Right ventricle myocardium superior (tissue), 1 donor: Measurements from ENCODE around the gene PXDN. TPM values are rescaled to one million over a fixed set of nuclear protein-coding genes. Genes with fewer than 3 reads are reported as not detected.
"Not testable (repeated sequence)": the region's sequence is repeated elsewhere in the genome, so short reads cannot be mapped to it uniquely, and the experiment has no call there.

Experiments
- ATAC-seq: fragments of 200-7000 bp; cut with Tn5 transposase; one replicate; pipeline ENCODE4 v1.9.1; 2020; ENCODE audit warnings: mild to moderate bottlenecking; ENCODE audit not compliant: poor library complexity
- DNase-seq: peaks from one replicate; pipeline ENCODE4 v3.0.0-alpha.2; 2020
- intact Hi-C: fragments of 100-400 bp; cut with DNase I; formaldehyde crosslinking; loops from one replicate; pipeline ENCODE4 v1.11.2; 2022
- total RNA-seq: library from RNA; stranded (reverse); fragmentation: NEBNext Ultra II Directional; extraction: Animal tissue kit (Norgen Biotek cat#: 25700); gene quantifications from one replicate; pipeline ENCODE4 v1.2.1, GENCODE V29; 2021
- donor health status: DM: no; HTN: yes; CAD: no; lungs with severe emphysema.

PXDN gene
- total RNA-seq, 1 donor from 2014 or later: 15.6 TPM

DNA sequence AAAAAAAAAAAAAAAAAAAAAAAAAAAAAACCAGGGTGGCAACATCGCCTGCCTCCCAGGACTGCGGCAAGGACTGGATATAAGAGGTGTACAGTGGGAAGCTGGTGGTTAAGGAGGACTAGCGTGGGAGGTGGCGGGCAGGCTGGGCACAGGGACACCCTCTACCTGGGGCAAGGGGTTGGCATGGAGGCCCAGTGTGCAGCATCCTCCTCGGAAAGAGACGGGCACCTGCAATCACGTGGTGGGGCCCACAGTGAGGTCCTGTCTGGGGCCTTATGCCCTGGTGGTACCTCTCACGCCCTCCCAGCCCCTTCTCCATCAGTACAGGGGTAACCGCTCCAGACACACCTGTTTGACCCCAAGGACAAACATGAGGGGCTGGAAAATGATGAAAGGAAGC is 27.9 kb downstream of the PXDN start:
- ATAC-seq (no peak), DNase-seq (peak; percentile 35)
- intact Hi-C loops: no loop called here

DNA sequence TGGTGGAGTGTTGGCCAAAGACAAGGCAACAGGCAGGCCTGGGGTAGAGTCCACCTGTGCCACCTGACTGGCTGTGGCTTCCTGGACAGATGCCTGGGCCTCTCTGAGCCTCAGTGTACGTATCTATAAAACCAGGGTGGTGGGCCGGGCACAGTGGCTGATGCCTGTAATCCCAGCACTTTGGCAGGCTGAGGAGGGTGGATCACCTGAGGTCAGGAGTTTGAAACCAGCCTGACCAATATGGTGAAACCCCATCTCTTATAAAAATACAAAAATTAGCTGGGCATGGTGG is 28.4 kb downstream of the PXDN start:
- intact Hi-C loops: not testable (repeated sequence)

DNA sequence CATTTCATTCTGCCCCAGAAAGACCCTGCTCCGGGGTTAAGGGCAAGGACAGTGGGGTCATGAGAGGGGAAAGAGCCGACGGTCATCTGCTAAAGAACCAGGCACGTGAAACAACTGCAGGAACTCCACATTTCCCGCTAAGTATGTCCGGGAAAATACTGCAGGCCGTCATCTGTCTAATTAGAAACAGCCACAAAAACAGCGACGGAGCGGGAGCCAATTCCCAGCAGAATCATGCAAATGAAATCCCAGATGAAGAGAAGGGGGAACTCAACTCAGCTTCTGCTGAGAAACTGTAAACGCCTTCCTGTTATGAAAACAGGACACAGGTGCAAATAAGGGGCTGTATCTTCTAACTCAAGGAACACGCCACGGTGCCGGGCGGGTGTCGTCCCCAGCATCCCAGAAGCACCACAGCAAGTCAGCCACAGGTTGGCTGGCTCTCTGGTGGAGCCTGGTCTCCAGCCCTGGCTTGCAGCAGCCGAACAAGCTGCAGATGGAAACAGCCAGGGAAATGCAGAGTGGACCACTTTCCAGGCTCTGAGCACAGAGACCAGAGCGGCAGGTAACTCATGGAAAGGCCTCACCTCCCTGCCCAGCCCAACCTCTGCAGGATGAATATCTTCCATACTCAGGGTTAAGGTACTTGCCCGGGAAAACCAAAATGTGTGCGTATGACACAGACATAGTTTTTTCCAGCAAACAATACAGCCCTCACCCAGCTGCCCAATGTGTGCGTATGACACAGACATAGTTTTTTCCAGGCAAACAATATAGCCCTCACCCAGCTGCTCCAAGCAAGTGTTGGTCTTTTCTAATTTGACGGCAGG is 28.9 kb downstream of the PXDN start:
- peak; percentile 47 for DNase-seq
- intact Hi-C loops: no loop called here
- peak; percentile 49 for ATAC-seq

More for the DNA sequence above, 28.4 kb downstream of the PXDN start:
- ATAC-seq, DNase-seq: not testable (repeated sequence)

DNA sequence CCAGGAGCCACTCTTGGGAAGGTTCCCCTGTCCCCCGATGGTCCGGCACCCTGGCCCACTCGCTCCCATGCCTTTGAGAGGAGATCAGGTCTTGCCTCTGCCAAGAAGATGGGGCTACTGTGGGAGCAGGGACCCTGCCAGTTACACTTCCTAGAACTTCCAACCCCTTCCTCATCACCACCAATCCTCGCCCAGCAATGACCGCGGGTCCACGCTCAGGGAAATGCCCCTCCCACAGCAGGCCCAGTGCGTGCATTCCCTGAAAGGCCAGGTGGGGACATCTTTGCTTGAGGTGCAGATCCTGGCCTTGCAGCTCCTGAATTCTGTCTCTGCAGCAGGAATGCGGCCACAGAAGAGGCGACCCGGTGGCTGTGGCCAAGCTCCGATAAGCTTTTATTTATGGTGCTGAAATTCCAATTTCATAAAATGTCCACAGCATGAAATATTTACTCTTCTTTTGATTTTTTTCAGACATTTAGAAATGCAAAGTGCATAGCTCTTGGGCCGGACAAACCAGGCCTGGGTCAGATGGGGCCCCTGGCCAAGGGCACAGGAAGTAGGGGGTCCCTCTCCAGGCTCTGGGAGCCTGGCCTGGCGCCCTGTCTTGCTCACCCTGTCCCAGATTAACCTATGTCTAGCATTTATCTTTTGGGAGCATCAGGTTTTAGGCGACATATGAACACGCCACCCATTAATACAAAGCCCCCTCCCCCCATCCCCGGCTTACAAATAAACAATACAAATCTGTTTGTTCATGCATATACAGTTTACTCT is 29.8 kb downstream of the PXDN start:
- DNase-seq: no peak
- intact Hi-C loops: no loop called here
- no peak for ATAC-seq

- intact Hi-C loops: no loop called here
- peak; percentile 32 for DNase-seq
- no peak for ATAC-seq
These were observed 30.5 kb downstream of the PXDN start for GRCh38 chr2:1713839-1714236.

- DNase-seq (no peak), ATAC-seq (no peak)
- intact Hi-C loops: no loop called here
These were observed 31.0 kb downstream of the PXDN start for GRCh38 chr2:1713142-1713838.

DNA sequence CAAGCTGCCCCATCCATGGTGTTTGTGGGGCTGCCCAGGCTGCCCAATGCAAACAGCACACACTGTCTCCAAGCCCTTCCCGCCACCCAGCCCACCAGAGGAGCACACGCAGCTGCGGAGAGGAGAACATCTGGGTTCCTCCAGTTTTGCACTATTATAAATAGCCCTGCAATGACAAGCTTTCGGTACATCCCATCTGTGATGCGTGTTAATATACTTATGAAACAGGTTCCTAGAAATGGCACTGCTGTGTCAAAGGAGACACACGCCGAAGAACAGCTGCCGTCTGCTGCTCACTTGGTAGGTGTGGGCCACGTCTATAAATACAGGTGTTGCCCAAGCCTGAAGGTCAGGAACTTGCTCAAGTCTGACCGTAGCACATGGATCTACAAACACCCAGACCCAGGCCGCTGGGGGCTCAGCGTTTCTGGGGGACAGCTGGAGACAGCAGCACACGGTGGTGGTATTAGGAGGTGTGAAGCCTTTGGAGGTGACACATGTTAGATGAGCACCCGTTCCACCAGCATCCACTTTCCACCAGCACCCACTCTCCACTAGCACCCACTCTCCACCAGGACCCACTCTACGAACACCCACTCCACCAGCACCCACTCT is 34.3 kb downstream of the PXDN start:
- intact Hi-C loops: no loop called here
- DNase-seq: peak; percentile 23
- ATAC-seq: no peak

DNA sequence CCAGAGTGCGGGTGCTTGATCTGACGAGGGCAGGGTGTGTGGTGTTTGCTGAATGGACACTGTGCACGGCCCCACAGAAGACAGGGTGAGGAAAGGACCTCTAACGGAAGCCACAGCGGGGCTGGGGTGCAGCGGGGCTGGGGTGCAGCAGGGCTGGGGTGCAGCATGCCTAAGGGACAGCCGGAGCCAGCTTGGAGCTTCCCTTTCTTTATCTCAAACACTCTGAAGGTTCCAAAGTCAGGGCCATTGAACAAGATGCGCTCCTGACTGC is 35.0 kb downstream of the PXDN start:
- intact Hi-C loops: no loop called here
- DNase-seq: no peak
- no peak for ATAC-seq

DNA sequence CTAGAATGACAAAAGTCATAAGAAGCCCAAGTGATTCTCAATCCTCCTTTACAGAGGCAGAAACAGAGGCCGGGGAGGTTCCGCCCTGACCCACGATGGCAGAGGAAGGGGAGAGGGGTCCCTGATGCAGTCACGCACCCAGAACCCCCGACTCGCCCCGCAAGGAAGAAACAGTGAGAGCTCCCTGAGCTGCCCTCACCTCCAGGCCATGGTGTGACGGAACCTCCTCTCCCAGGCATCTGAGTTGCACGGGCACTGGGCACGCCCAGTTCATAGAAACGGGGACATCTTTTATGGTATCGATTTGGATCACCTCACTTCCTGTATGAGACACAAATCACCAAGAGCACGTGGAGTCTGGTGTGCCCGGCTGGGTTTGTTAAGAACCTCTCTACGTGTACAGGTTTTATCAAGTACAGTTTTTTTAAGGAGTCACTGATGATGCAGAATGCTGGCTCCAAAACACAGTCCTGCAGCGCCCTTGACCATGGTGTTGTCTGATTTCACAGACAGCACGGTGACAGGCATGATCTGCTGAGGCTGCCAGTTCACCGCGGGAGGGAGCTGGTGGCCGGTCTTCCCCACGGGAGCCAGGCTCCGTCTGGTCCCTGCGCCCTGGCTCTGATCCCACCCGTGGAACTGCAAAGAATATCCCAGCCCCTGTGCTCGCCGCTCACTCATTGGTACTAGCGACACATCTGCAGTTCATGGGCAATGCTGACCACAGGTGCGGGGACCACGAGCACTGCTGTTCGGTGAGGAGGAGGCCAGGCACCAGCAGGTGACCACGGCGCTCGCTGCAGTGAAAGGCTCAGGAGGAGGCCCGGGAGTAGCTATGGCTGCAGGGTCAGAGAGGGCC is 35.6 kb downstream of the PXDN start:
- intact Hi-C loops: no loop called here
- ATAC-seq (peak; percentile 43), DNase-seq (peak; percentile 57)

DNA sequence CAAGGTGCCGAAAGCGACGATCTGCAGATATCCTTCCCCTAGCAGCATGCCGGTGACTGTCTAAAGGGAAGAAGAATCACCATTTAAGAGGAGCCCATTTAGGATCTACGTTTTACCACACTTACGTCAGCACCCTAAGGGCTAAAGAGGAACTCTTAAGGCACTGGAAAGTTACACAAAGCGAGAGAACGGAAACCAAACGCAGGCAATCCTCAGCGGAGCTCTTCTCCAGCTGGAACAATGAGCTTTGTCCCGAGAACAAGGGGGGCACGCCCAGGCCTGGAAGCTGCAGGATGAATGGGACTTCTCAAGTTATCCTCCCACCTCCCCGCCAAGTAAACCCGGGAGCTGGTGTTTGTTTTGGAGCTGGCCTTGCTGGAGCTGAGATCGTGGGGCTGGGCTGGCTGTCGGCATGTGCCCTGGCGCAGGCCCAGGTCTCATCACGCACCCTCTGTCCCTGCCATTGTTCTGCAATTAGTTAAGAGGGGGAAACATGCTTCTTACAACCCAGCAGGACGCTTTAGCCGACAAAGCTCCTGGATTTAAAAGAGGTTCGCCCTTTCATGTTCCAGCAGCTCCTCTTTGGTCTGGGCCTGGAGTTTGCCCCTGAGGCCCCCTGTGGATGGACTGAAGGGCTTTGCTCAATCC is 36.4 kb downstream of the PXDN start:
- ATAC-seq: peak; percentile 84
- intact Hi-C loops: no loop called here
- peak; percentile 89 for DNase-seq

DNA sequence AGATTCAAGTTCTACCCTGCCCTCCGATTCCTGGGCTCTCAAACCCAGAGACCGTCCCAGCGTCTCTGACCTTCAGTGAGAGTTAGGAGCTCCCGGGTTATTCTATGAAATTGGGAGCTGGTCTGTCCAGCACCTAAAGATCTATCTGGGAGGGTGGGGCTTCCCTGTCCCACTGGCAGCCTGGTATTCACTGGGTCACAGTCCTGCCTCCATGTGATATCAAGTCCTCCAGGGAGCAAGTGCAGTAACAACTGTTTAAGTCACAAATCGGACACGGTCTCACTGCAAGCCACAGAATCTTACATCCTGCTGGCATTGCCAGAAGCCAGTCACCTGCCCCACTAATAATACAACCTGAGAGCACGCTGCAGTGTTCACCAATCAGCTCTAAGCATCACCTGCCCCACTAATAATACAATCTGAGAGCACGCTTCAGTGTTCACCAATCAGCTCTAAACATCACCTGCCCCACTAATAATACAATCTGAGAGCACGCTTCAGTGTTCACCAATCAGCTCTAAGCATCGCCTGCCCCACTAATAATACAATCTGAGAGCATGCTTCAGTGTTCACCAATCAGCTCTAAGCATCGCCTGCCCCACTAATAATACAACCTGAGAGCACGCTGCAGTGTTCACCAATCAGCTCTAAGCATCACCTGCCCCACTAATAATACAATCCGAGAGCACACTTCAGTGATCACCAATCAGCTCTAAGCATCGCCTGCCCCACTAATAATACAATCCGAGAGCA is 38.0 kb downstream of the PXDN start:
- intact Hi-C loops, DNase-seq, ATAC-seq: not testable (repeated sequence)

DNA sequence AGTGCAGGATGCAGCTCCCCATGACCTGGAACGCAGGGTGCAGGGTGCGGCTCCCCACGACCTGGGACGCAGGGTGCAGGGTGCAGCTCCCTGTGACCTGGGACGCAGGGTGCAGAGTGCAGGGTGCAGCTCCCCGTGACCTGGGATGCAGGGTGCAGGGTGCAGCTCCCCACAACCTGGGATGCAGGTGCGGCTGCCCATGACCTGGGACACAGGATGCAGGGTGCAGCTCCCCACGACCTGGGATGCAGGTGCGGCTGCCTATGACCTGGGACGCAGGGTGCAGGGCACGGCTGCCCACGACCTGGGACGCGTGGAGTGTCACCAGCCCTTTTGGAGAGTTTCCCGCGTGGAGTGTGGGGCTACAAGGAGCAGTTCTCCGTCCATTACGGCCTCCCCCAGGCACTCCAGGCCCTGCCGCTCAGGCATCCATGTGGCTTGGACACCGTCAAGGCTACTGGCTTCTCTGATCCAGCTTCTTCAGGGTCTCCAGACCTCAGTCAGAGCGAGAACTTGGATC is 38.7 kb downstream of the PXDN start:
- DNase-seq (peak; percentile 33), ATAC-seq (no peak)
- intact Hi-C loops: no loop called here

DNA sequence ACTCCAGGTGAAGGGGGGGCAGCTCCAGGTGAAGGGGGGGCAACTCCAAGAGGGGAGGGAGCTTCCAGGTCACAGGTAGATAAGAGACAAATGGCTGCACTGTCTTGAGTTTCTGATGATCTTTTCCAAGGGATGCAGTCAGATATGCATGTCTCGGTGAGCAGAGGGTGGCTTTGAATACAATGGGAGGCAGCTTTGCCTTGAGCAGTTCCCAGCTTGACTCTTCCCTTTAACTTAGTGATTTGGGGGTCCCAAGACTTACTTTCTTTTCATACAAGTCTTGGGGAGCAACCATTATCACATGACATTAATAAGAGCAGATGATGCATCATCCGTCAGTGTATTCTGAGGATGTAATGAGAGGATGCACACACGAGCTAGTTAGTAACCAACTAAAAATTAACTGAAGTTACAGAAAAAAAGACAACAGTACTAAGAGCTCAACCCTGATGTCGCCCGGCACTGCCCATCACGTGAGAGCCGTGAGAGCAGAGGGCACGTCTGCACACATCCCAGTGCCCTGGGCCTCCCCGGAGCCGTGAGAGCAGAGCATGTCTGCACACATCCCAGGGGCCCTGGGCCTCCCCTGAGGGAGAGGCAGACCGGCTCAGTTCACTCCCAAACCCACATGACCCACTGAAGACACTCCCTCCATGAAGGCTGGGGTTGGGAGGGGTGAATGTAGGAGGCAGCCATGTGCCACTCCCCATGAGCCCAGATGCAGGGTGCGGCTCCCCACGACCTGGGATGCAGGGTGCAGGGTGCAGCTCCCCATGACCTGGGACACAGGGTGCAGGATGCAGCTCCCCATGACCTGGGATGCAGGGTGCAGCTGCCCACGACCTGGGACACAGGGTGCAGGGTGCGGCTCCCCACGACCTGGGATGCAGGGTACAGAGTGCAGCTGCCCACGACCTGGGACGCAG is 39.4 kb downstream of the PXDN start:
- DNase-seq (peak; percentile 39), ATAC-seq (no peak)
- intact Hi-C loops: no loop called here

- ATAC-seq (no peak), DNase-seq (no peak)
- intact Hi-C loops: no loop called here
These were observed 42.1 kb downstream of the PXDN start for GRCh38 chr2:1702186-1702565.

DNA sequence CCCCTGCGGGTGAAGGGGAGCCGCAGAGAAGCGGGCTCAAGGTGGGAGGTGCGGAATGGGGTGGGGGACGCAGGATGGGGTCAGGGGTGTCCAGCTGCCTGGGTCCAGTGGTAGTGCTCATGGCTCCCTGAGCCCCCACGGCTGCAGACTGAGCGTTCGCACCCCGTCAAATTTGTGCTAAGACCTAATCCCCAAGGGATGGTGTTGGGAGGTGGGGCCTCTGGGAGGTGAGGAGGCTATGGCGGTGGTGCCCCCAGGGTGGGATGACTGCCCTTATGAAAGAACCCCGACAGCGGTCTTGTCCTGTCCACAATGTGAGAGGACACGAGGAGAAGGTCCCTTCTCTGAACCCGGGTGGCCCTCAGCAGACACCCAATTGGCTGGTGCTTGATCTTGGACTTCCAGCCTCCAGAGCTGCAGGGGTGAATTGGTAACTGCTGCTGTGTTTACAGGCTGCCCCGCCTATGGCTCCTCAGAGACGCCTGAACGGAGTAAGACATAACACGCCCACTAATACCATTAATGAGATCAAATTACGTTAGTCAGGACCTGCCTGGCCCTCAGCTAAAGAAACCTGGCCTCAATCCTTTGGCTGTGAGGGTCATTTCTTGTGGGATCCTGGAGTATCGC is 42.6 kb downstream of the PXDN start:
- DNase-seq (no peak), ATAC-seq (no peak)
- intact Hi-C loops: no loop called here

- ATAC-seq: no peak
- no peak for DNase-seq
- intact Hi-C loops: no loop called here
These were observed 43.3 kb downstream of the PXDN start for GRCh38 chr2:1701020-1701419.
